Endothelial cell of umbilical vein (primary cell): ENCODE measurements around the gene CCNL2. TPM values are rescaled to one million over a fixed set of nuclear protein-coding genes. Genes with fewer than 3 reads are reported as not detected.
"Not testable (repeated sequence)": the region's sequence is repeated elsewhere in the genome, so short reads cannot be mapped to it uniquely, and the experiment has no call there.

Source experiments
- BruUV-seq: library from RNA; stranded (reverse); fragments of 400-500 nt; replicated peaks from 2 replicates; lab custom pipeline; 2021; lab: Mats Ljungman, UMichigan
- CTCF ChIA-PET: fragments of 300-600, 350-600 bp; sonication (Branson Sonifier 250); formaldehyde crosslinking; loops from one replicate; lab custom pipeline; 2021; ENCODE audit warnings: antibody characterized with exemption, inconsistent platforms; lab: Charles Lee
- POLR2A ChIA-PET: fragments of 300-600, 350-600 bp; sonication (Branson Sonifier 250); formaldehyde crosslinking; loops from one replicate; lab custom pipeline; 2021; ENCODE audit warnings: antibody characterized with exemption, inconsistent platforms; lab: Charles Lee
- DNase-seq: peaks from one replicate; pipeline ENCODE4 v3.0.0-alpha.2; 2011; ENCODE audit warnings: low read depth, low spot score
- FAIRE-seq: peaks from 2 replicates; lab custom pipeline; 2011; peaks lifted over from hg19 to GRCh38; lab: Jason Lieb, UNC
- H2AFZ ChIP-seq: 2 replicates; pipeline ENCODE4 v1.6.0; 2012; ENCODE audit warnings: low read depth, low read length, control low read depth, inconsistent platforms
- H3K27ac ChIP-seq: 2 replicates; pipeline ENCODE4 v1.5.1; 2011; ENCODE audit warnings: low read depth, mild to moderate bottlenecking, control low read depth, low read length, moderate library complexity; ENCODE audit not compliant: insufficient read depth
- H3K27me3 ChIP-seq, 2 experiments: 2 replicates each; pipeline versions ENCODE4 v1.6.0 to v1.6.1; 2011; ENCODE audit warnings: low read length in 2 of 2, mixed read lengths in 1 of 2; ENCODE audit not compliant: control insufficient read depth in 2 of 2, insufficient read depth in 2 of 2
- H3K36me3 ChIP-seq, 2 experiments: 2 replicates in 1 of 2; 3 replicates in 1 of 2; pipeline ENCODE4 v1.5.1; 2011; ENCODE audit warnings: low read length in 2 of 2, mild to moderate bottlenecking in 1 of 2, moderate library complexity in 1 of 2; ENCODE audit not compliant: control insufficient read depth in 2 of 2, insufficient read depth in 2 of 2; ENCODE audit errors: extremely low read depth in 1 of 2
- H3K4me1 ChIP-seq: 3 replicates; pipeline ENCODE4 v1.5.1; 2011; ENCODE audit warnings: mild to moderate bottlenecking, low read length; ENCODE audit not compliant: control insufficient read depth, insufficient read depth; ENCODE audit errors: extremely low read depth
- H3K4me2 ChIP-seq: 2 replicates; pipeline ENCODE4 v1.6.1; 2011; ENCODE audit warnings: low read length, control low read depth, mixed read lengths; ENCODE audit not compliant: insufficient read depth
- H3K4me3 ChIP-seq, 3 experiments: fragments of 200-600 bp in 1 of 3; sonication (generic), shearing (Covaris generic) in 1 of 3; replicated peaks in 1 of 3; 2 replicates each; pipeline ENCODE4 v1.5.1; 2011 to 2016; ENCODE audit warnings: control low read depth in 3 of 3, low read length in 3 of 3, mild to moderate bottlenecking in 2 of 3, inconsistent platforms in 1 of 3, low read depth in 1 of 3, moderate library complexity in 1 of 3; ENCODE audit not compliant: insufficient read depth in 1 of 3
- H3K79me2 ChIP-seq: 2 replicates; pipeline ENCODE4 v1.6.0; 2012; ENCODE audit warnings: low read length, inconsistent platforms; ENCODE audit not compliant: control insufficient read depth, insufficient read depth
- H3K9ac ChIP-seq: replicated peaks from 2 replicates; pipeline ENCODE3; 2011; ENCODE audit warnings: low read length, control low read depth; ENCODE audit not compliant: insufficient read depth; ENCODE audit errors: extremely low read depth
- H3K9me1 ChIP-seq: replicated peaks from 3 replicates; pipeline ENCODE4 v1.6.0; 2011; ENCODE audit warnings: mild to moderate bottlenecking, low read length; ENCODE audit not compliant: control insufficient read depth, insufficient read depth; ENCODE audit errors: extremely low read depth
- H3K9me3 ChIP-seq: replicated peaks from 2 replicates; pipeline ENCODE4 v1.5.1; 2012; ENCODE audit warnings: low read length, inconsistent platforms; ENCODE audit not compliant: control insufficient read depth, insufficient read depth
- H4K20me1 ChIP-seq: replicated peaks from 2 replicates; pipeline ENCODE3; 2011; ENCODE audit warnings: mild to moderate bottlenecking, low read length; ENCODE audit not compliant: control insufficient read depth, insufficient read depth; ENCODE audit errors: extremely low read depth
- CTCF ChIP-seq, 2 donors: IDR thresholded peaks; 1 replicate in 1 of 2; 2 replicates in 1 of 2; pipeline ENCODE4 v1.5.1; 2011; ENCODE audit warnings: low read length in 2 of 2, mild to moderate bottlenecking in 2 of 2, moderate library complexity in 2 of 2, control low read depth in 1 of 2, inconsistent platforms in 1 of 2, low read depth in 1 of 2; ENCODE audit not compliant: insufficient read depth in 1 of 2; ENCODE audit errors: extremely low read depth in 1 of 2
- EZH2 ChIP-seq: IDR thresholded peaks from 2 replicates; pipeline ENCODE4 v1.6.1; 2012; ENCODE audit warnings: borderline replicate concordance, low read depth, mild to moderate bottlenecking, moderate library complexity, low read length, inconsistent platforms; ENCODE audit not compliant: severe bottlenecking
- FOS ChIP-seq: IDR thresholded peaks from 2 replicates; pipeline ENCODE4 v1.6.1; 2011; ENCODE audit warnings: mild to moderate bottlenecking, low read length, moderate library complexity, borderline replicate concordance; ENCODE audit not compliant: insufficient read depth
- GATA2 ChIP-seq: IDR thresholded peaks from 2 replicates; pipeline ENCODE4 v1.7.0; 2011; ENCODE audit warnings: low read depth, mild to moderate bottlenecking, moderate library complexity, mixed read lengths, low read length; ENCODE audit not compliant: insufficient read length, insufficient read depth
- JUN ChIP-seq: IDR thresholded peaks from 2 replicates; pipeline ENCODE4 v1.6.1; 2011; ENCODE audit warnings: borderline replicate concordance, low read depth; ENCODE audit not compliant: insufficient read length, insufficient read depth
- MYC ChIP-seq: IDR thresholded peaks from one replicate; pipeline ENCODE4 v1.6.1; 2011; ENCODE audit warnings: mild to moderate bottlenecking, low read depth, low read length
- POLR2A ChIP-seq: IDR thresholded peaks from 2 replicates; pipeline ENCODE4 v1.6.1; 2012; ENCODE audit warnings: low read depth, mild to moderate bottlenecking, control low read depth, low read length
- POLR2AphosphoS5 ChIP-seq: IDR thresholded peaks from 2 replicates; pipeline ENCODE4 v1.6.1; 2012; ENCODE audit warnings: low read depth, mild to moderate bottlenecking, control low read depth, low read length, moderate library complexity; ENCODE audit not compliant: insufficient read depth
- dilution Hi-C: fragments of 300-500 bp; cut with MboI; formaldehyde crosslinking; loops from one replicate; pipeline ENCODE4 v1.15.0; 2019; ENCODE audit warnings: low sequenced_read_pairs; ENCODE audit not compliant: extremely low pct_ligation_motif_present
- intact Hi-C: fragments of 100-400 bp; cut with micrococcal nuclease; formaldehyde crosslinking; loops from one replicate; pipeline ENCODE4 v1.10.0; 2022
- polyA plus RNA-seq, 4 experiments: library from polyadenylated mRNA; depleted of rRNA in 3 of 4; stranded (reverse) in 3 of 4; unstranded in 1 of 4; fragments of >200 nt; gene quantifications; 2 replicates each; pipeline versions ENCODE4 v1.2.1 to v1.2.3, GENCODE V29; 2011 to 2012; ENCODE audit warnings: missing spikeins in 1 of 4
- total RNA-seq: library from RNA; stranded (reverse); gene quantifications from 2 replicates; pipeline ENCODE4 v1.2.3, GENCODE V29; 2021
- TF ChIP-seq, protein P1 (sequence below): IDR thresholded peaks from 2 replicates; pipeline ENCODE4 v1.6.1; 2011; ENCODE audit not compliant: insufficient read depth, insufficient read length

CCNL2 gene
- total and polyA plus RNA-seq, 2 donors (not counting 3 experiments of a cell fraction or from before 2014, with no cell fraction given): 188 to 209 TPM

- no peak overlapping the region for H3K4me3 ChIP-seq
- H3K27ac ChIP-seq: no peak overlapping the region
- no peaks in the 10 kb centered on the region for H3K27me3 ChIP-seq
- no peaks in the 10 kb centered on the region for H3K9me3 ChIP-seq
- no peak for FAIRE-seq
- H3K36me3 ChIP-seq: peaks cover 9 to 25% of the 10 kb centered on the region in 2 experiments
- CTCF ChIA-PET: interaction anchor here (2.0 kb wide), 1 partner anchor 36 kb away, joined by 23 read pairs; no protein-coding TSS in a partner anchor
- no peak overlapping the region for H2AFZ ChIP-seq
- H3K4me1 ChIP-seq: peaks cover 20% of the 10 kb centered on the region
- no TSS peak for BruUV-seq
- H3K9ac ChIP-seq: no peak overlapping the region
- POLR2A ChIA-PET: no interaction called here
- no peak for DNase-seq
- intact Hi-C loops (no loop called here), dilution Hi-C loops (no loop called here)
- H3K9me1 ChIP-seq: no peaks in the 10 kb centered on the region
- H3K4me2 ChIP-seq: no peak overlapping the region
- peaks cover 61% of the 10 kb centered on the region for H3K79me2 ChIP-seq
- TF ChIP-seq POLR2A (no peak), JUN (no peak), POLR2AphosphoS5 (no peak), GATA2 (no peak), EZH2 (no peak), FOS (no peak), CTCF (IDR thresholded peaks at IDR 0.05; ENCODE audit: extremely low read depth in 1 of 2, insufficient read depth in 1 of 2, low read depth in 1 of 2, low read length in 2 of 2) (no peak), MYC (no peak)
- TF ChIP-seq, protein P1, sequence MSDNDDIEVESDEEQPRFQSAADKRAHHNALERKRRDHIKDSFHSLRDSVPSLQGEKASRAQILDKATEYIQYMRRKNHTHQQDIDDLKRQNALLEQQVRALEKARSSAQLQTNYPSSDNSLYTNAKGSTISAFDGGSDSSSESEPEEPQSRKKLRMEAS: no peak
- no peaks in the 10 kb centered on the region for H4K20me1 ChIP-seq
Observed at GRCh38 chr1:1403653-1404052, 4.5 kb upstream of the CCNL2 start.

DNA sequence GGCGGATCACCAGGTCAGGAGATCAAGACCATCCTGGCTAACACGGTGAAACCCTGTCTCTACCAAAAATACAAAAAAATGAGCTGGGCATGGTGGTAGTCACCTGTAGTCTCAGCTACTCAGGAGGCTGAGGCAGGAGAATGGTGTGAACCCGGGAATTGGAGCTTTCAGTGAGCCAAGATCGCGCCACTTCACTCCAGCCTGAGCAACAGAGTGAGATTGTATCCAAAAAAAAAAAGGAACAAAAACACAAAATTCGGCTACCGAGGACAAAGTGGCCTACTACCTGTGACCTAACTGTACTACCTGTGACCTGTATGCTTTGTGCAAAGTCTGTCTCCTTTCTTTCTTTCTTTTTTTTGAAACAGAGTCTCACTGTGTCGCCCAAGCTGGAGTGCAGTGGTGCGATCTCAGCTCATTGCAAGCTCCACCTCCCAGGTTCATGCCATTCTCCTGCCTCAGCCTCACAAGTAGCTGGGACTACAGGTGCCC is 3.8 kb upstream of the CCNL2 start:
- POLR2A ChIA-PET: interaction anchor here (0.6 kb wide), 1 partner anchor 97 kb away, joined by 5 read pairs; no protein-coding TSS in a partner anchor

More for the DNA sequence above, 3.8 kb upstream of the CCNL2 start:
- H3K4me3 ChIP-seq, intact Hi-C loops, H3K27ac ChIP-seq, H3K9me3 ChIP-seq, dilution Hi-C loops, H3K4me2 ChIP-seq, DNase-seq, H3K9me1 ChIP-seq, H4K20me1 ChIP-seq, BruUV-seq, H3K27me3 ChIP-seq, H2AFZ ChIP-seq, H3K9ac ChIP-seq, FAIRE-seq: not testable (repeated sequence)
- H3K36me3 ChIP-seq: peaks cover 9 to 25% of the 10 kb centered on the region in 2 experiments
- peaks cover 18% of the 10 kb centered on the region for H3K4me1 ChIP-seq
- peaks cover 62% of the 10 kb centered on the region for H3K79me2 ChIP-seq
- CTCF ChIA-PET: interaction anchor here (0.9 to 2.0 kb wide), 9 partner anchors 12 to 102 kb away, joined by 3 to 23 read pairs (median 5); partner anchors contain the start of genes AURKAIP1 and VWA1
